DOHH2 (cell line): ENCODE results near the gene RNF20.

Experiments
- CTCF ChIP-seq: fragments of 200-600 bp; sonication (generic); IDR thresholded peaks from one replicate; pipeline ENCODE4 v1.5.1; 2014; ENCODE audit warnings: antibody characterized with exemption, mild to moderate bottlenecking, low read depth, low read length; ENCODE audit not compliant: poor library complexity, severe bottlenecking
- EZH2phosphoT487 ChIP-seq: fragments of 200-600 bp; sonication (generic); IDR thresholded peaks from 2 replicates; pipeline ENCODE4 v1.6.1; 2017; ENCODE audit warnings: borderline replicate concordance, mild to moderate bottlenecking, antibody characterized with exemption, low read length, moderate library complexity, mixed read lengths

GRCh38 chr9:101510459-101510858 lies 23.2 kb upstream of the RNF20 start:
- no peak for TF ChIP-seq EZH2phosphoT487
- no peak for TF ChIP-seq CTCF
